HCT116 (cell line): ENCODE results near the gene GNB1L. TPM values are rescaled to one million over a fixed set of nuclear protein-coding genes. Genes with fewer than 3 reads are reported as not detected.

Experiments used
- ATAC-seq: fragments of 200-7000 bp; cut with Tn5 transposase; 2 replicates; pipeline ENCODE4 v1.9.1; 2020; ENCODE audit warnings: mild to moderate bottlenecking, moderate library complexity
- BruUV-seq: library from RNA; stranded (reverse); fragments of 400-500 nt; replicated peaks from 2 replicates; lab custom pipeline; 2021; lab: Mats Ljungman, UMichigan
- CTCF ChIA-PET: fragments of 300-600 bp; sonication (Branson Sonifier 250); formaldehyde crosslinking; loops from one replicate; lab custom pipeline; 2021; ENCODE audit warnings: antibody characterized with exemption; lab: Charles Lee
- POLR2A ChIA-PET: fragments of 300-600, 350-600 bp; sonication (Branson Sonifier 250); formaldehyde crosslinking; loops from one replicate; lab custom pipeline; 2021; ENCODE audit warnings: antibody characterized with exemption; lab: Charles Lee
- RAD21 ChIA-PET, 2 experiments: fragments of 300-600 bp; sonication (Branson Sonifier 250); formaldehyde crosslinking; loops; one replicate each; lab custom pipeline; 2023; ENCODE audit warnings: low total read pairs in 2 of 2; ENCODE audit not compliant: uncharacterized antibody in 2 of 2, unreplicated experiment in 2 of 2, low non-redundant PET in 1 of 2; lab: Charles Lee
- DNase-seq: peaks from one replicate; pipeline ENCODE4 v3.0.0-alpha.2; 2010; ENCODE audit warnings: low read depth, low spot score
- H2AFZ ChIP-seq: fragments of 200-600 bp; shearing (Covaris generic), sonication (generic); 2 replicates; pipeline ENCODE4 v1.6.1; 2017; ENCODE audit warnings: low read depth, mixed run types, mixed read lengths, antibody characterized with exemption, low read length; ENCODE audit not compliant: poor library complexity, severe bottlenecking
- H3K27ac ChIP-seq: 2 replicates; pipeline ENCODE4 v1.5.1; 2012; ENCODE audit warnings: low read depth, low read length
- H3K27me3 ChIP-seq: fragments of 200-600 bp; sonication (generic); 2 replicates; pipeline ENCODE4 v1.6.1; 2016; ENCODE audit warnings: mixed run types, low read length, mixed read lengths; ENCODE audit not compliant: insufficient read depth
- H3K36me3 ChIP-seq, 2 experiments: fragments of 200-500 bp in 1 of 2; fragments of 200-600 bp in 1 of 2; sonication (Bioruptor generic) in 1 of 2; sonication (generic) in 1 of 2; 2 replicates each; pipeline versions ENCODE4 v1.5.1 to v1.6.1; 2014 to 2016; ENCODE audit warnings: low read length in 2 of 2, inconsistent platforms in 1 of 2, mixed read lengths in 1 of 2, mixed run types in 1 of 2; ENCODE audit not compliant: insufficient read depth in 2 of 2, control insufficient read depth in 1 of 2
- H3K4me1 ChIP-seq, 2 experiments: fragments of 200-600 bp in 1 of 2; sonication (generic) in 1 of 2; 2 replicates each; pipeline versions ENCODE4 v1.5.1 to v1.6.1; 2012 to 2017; ENCODE audit warnings: low read length in 2 of 2, inconsistent platforms in 1 of 2, mild to moderate bottlenecking in 1 of 2, mixed read lengths in 1 of 2, mixed run types in 1 of 2, moderate library complexity in 1 of 2; ENCODE audit not compliant: insufficient read depth in 2 of 2, control insufficient read depth in 1 of 2
- H3K4me2 ChIP-seq: fragments of 200-600 bp; sonication (generic); 2 replicates; pipeline ENCODE4 v1.6.1; 2017; ENCODE audit warnings: mixed run types, low read length, mixed read lengths
- H3K4me3 ChIP-seq, 2 experiments: fragments of 200-600 bp in 1 of 2; sonication (generic) in 1 of 2; replicated peaks in 1 of 2; 2 replicates each; pipeline ENCODE4 v1.5.1; 2011 to 2016; ENCODE audit warnings: low read length in 2 of 2, control low read depth in 1 of 2, low read depth in 1 of 2, mild to moderate bottlenecking in 1 of 2, mixed read lengths in 1 of 2, mixed run types in 1 of 2
- H3K79me2 ChIP-seq: fragments of 200-600 bp; sonication (generic); 2 replicates; pipeline ENCODE4 v1.6.1; 2017; ENCODE audit warnings: mild to moderate bottlenecking, mixed run types, low read length, moderate library complexity, mixed read lengths; ENCODE audit not compliant: insufficient read depth
- H3K9ac ChIP-seq: fragments of 200-600 bp; sonication (generic); 2 replicates; pipeline ENCODE4 v1.6.1; 2016; ENCODE audit warnings: low read length, mixed read lengths
- H3K9me2 ChIP-seq: fragments of 200-600 bp; sonication (generic), shearing (Covaris generic); 2 replicates; pipeline ENCODE4 v1.6.1; 2017; ENCODE audit warnings: mixed run types, mild to moderate bottlenecking, moderate library complexity; ENCODE audit not compliant: insufficient read depth
- H3K9me3 ChIP-seq, 2 experiments: fragments of 200-500 bp in 1 of 2; fragments of 200-600 bp in 1 of 2; sonication (Bioruptor generic) in 1 of 2; sonication (generic) in 1 of 2; 2 replicates each; pipeline ENCODE4 v1.6.1; 2014 to 2017; ENCODE audit warnings: low read length in 2 of 2, mixed read lengths in 2 of 2, inconsistent platforms in 1 of 2, low read depth in 1 of 2, mild to moderate bottlenecking in 1 of 2, mixed run types in 1 of 2, moderate library complexity in 1 of 2; ENCODE audit not compliant: control insufficient read depth in 1 of 2, insufficient read depth in 1 of 2
- H4K20me1 ChIP-seq: fragments of 200-600 bp; sonication (generic), shearing (Covaris generic); 2 replicates; pipeline ENCODE4 v1.6.1; 2017; ENCODE audit warnings: mixed run types, mild to moderate bottlenecking, moderate library complexity; ENCODE audit not compliant: insufficient read depth
- CEBPB ChIP-seq: IDR thresholded peaks from 2 replicates; pipeline ENCODE4 v1.6.1; 2012; ENCODE audit warnings: low read depth
- CTCF ChIP-seq, 3 experiments: fragments of 200-600 bp in 1 of 3; sonication (generic) in 1 of 3; IDR thresholded peaks in 2 of 3; conservative IDR thresholded peaks in 1 of 3; 2 replicates each; pipeline ENCODE4 v1.5.1; 2012 to 2017; ENCODE audit warnings: low read depth in 2 of 3, low read length in 2 of 3, antibody characterized with exemption in 1 of 3, borderline replicate concordance in 1 of 3, control low read depth in 1 of 3, mild to moderate bottlenecking in 1 of 3, mixed read lengths in 1 of 3, mixed run types in 1 of 3, moderate library complexity in 1 of 3; ENCODE audit not compliant: insufficient read depth in 1 of 3
- EGR1 ChIP-seq: IDR thresholded peaks from 2 replicates; pipeline ENCODE4 v1.6.1; 2012; ENCODE audit warnings: low read depth
- ELF1 ChIP-seq: IDR thresholded peaks from 2 replicates; pipeline ENCODE4 v1.6.1; 2012; ENCODE audit warnings: low read depth, borderline replicate concordance
- EZH2 ChIP-seq: fragments of 200-600 bp; sonication (generic); IDR thresholded peaks from 2 replicates; pipeline ENCODE4 v1.6.1; 2017; ENCODE audit warnings: antibody characterized with exemption, mixed run types
- EZH2phosphoT487 ChIP-seq: fragments of 200-600 bp; IDR thresholded peaks from 2 replicates; pipeline ENCODE4 v1.6.1; 2018; ENCODE audit warnings: antibody characterized with exemption, borderline replicate concordance
- POLR2A ChIP-seq: IDR thresholded peaks from 2 replicates; pipeline ENCODE4 v1.7.0; 2011; ENCODE audit warnings: borderline replicate concordance; ENCODE audit not compliant: insufficient read depth, insufficient read length; ENCODE audit errors: extremely low read depth
- POLR2AphosphoS5 ChIP-seq: IDR thresholded peaks from 2 replicates; pipeline ENCODE4 v1.6.1; 2011; ENCODE audit warnings: mild to moderate bottlenecking, low read depth, low read length, moderate library complexity
- REST ChIP-seq: IDR thresholded peaks from 2 replicates; pipeline ENCODE4 v1.6.1; 2012; ENCODE audit warnings: low read depth
- SIN3A ChIP-seq: IDR thresholded peaks from 2 replicates; pipeline ENCODE4 v1.6.1; 2012; ENCODE audit warnings: low read depth
- SP1 ChIP-seq: IDR thresholded peaks from 2 replicates; pipeline ENCODE4 v1.6.1; 2012; ENCODE audit warnings: low read depth
- SRF ChIP-seq: IDR thresholded peaks from 2 replicates; pipeline ENCODE4 v1.6.1; 2012; ENCODE audit warnings: low read depth
- intact Hi-C: fragments of 100-400 bp; cut with micrococcal nuclease; formaldehyde crosslinking; loops from 2 replicates; pipeline ENCODE4 v1.10.0; 2022
- total RNA-seq: library from RNA; stranded (reverse); gene quantifications from one replicate; pipeline ENCODE4 v1.2.1, GENCODE V29; 2021; ENCODE audit not compliant: unreplicated experiment
- TF ChIP-seq, protein P1 (sequence below): IDR thresholded peaks from 2 replicates; pipeline ENCODE4 v1.6.1; 2011; ENCODE audit warnings: mild to moderate bottlenecking, low read length, moderate library complexity; ENCODE audit not compliant: insufficient replicate concordance; ENCODE audit errors: extremely low read depth

The GNB1L gene
- total RNA-seq, 1 experiment from 2014 or later: 12.1 TPM

GRCh38 chr22:19809741-19810140 is 44.9 kb downstream of the GNB1L start:
- ChIA-PET POLR2A (no interaction called here), CTCF (no interaction called here), RAD21 (no interaction called here)
- Histone ChIP-seq H3K9ac (no peak overlapping the region), H3K36me3 (no peaks in the 10 kb centered on the region), H4K20me1 (no peaks in the 10 kb centered on the region), H3K4me1 (peaks cover 16 to 20% of the 10 kb centered on the region in 2 experiments), H3K9me2 (no peaks in the 10 kb centered on the region), H3K79me2 (no peaks in the 10 kb centered on the region), H3K27ac (no peak overlapping the region), H3K27me3 (no peaks in the 10 kb centered on the region), H3K4me2 (no peak overlapping the region), H2AFZ (no peak overlapping the region), H3K4me3 (no peak overlapping the region), H3K9me3 (no peaks in the 10 kb centered on the region)
- DNase-seq (no peak), ATAC-seq (no peak)
- intact Hi-C loops: no loop called here
- TF ChIP-seq EZH2: no peak
- no peak for TF ChIP-seq POLR2A
- no peak for TF ChIP-seq CTCF (IDR thresholded peaks at IDR 0.05 in 2 of 3, conservative IDR thresholded peaks at IDR 0.05 in 1 of 3; ENCODE audit: borderline replicate concordance in 1 of 3, insufficient read depth in 1 of 3, low read depth in 2 of 3, low read length in 2 of 3)
- BruUV-seq: no TSS peak

GRCh38 chr22:19808873-19809478 is 45.7 kb downstream of the GNB1L start:
- H4K20me1 ChIP-seq: no peaks in the 10 kb centered on the region
- no peaks in the 10 kb centered on the region for H3K79me2 ChIP-seq
- peaks cover 16 to 20% of the 10 kb centered on the region in 2 experiments for H3K4me1 ChIP-seq
- intact Hi-C loops: no loop called here
- no peak overlapping the region for H3K4me2 ChIP-seq
- no peaks in the 10 kb centered on the region for H3K9me2 ChIP-seq
- ChIA-PET CTCF (no interaction called here), POLR2A (no interaction called here), RAD21 (no interaction called here)
- H3K36me3 ChIP-seq: no peaks in the 10 kb centered on the region
- BruUV-seq: no TSS peak
- no peak overlapping the region for H3K27ac ChIP-seq
- no peak for DNase-seq
- H3K9me3 ChIP-seq: no peaks in the 10 kb centered on the region
- ATAC-seq: no peak
- H3K4me3 ChIP-seq: no peak overlapping the region
- H3K9ac ChIP-seq: no peak overlapping the region
- no peak overlapping the region for H2AFZ ChIP-seq
- no peaks in the 10 kb centered on the region for H3K27me3 ChIP-seq
- TF ChIP-seq SP1 (no peak), EGR1 (no peak), SRF (no peak), CEBPB (no peak), POLR2AphosphoS5 (no peak), REST (no peak), SIN3A (no peak), EZH2phosphoT487 (no peak), ELF1 (no peak)
- TF ChIP-seq, protein P1, sequence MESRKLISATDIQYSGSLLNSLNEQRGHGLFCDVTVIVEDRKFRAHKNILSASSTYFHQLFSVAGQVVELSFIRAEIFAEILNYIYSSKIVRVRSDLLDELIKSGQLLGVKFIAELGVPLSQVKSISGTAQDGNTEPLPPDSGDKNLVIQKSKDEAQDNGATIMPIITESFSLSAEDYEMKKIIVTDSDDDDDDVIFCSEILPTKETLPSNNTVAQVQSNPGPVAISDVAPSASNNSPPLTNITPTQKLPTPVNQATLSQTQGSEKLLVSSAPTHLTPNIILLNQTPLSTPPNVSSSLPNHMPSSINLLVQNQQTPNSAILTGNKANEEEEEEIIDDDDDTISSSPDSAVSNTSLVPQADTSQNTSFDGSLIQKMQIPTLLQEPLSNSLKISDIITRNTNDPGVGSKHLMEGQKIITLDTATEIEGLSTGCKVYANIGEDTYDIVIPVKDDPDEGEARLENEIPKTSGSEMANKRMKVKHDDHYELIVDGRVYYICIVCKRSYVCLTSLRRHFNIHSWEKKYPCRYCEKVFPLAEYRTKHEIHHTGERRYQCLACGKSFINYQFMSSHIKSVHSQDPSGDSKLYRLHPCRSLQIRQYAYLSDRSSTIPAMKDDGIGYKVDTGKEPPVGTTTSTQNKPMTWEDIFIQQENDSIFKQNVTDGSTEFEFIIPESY: no peak
